Kidney capillary endothelial cell (primary cell): ENCODE measurements around the gene FLOT2.
"Not testable (repeated sequence)": the region's sequence is repeated elsewhere in the genome, so short reads cannot be mapped to it uniquely, and the experiment has no call there.

Source experiments
- DNase-seq: peaks from one replicate; pipeline ENCODE4 v3.0.0-alpha.2; 2018; ENCODE audit warnings: low spot score

FLOT2 gene

GRCh38 chr17:28895794-28896447 lies 1.6 kb downstream of the FLOT2 start:
- DNase-seq = no peak

DNA sequence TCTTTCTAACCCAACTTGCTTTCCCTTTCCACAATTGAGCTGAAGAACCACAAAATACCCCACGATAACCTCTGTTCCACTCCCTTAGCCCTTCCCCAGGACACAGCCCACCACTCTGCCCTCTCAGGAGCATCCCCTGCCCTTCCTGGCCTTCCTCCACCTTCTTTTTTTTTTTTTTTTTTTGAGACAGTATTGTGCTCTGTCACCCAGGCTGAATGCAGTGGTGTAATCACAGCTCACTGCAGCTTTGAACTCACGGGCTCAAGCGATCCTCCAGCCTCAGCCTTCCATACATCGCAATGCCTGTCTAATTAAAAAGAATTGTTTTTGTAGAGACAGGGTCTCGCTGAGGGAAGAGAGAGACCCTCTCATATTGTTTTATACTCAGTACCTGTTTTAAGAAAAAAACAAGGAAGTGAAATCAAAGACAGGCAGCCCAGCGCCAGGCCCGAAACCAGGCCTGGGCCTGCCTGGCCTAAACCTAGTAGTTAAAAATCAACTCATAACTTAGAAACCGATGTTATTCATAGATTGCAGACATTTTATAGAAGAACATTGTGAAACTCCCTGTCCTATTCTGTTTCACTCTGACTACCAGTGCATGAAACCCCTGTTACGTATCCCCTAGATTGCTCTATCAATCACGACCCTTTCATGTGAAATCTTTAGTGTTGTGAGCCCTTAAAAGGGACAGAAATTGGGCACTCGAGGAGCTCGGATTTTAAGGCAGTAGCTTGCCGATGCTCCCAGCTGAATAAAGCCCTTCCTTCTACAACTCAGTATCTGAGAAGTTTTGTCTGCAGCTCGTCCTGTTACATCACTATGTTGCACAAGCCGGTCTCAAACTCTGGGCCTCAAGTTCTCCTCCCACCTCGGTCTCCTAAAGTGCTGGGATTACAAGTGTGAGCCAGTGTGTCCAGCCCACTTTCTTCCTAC lies 4.0 kb downstream of the FLOT2 start:
- not testable (repeated sequence) for DNase-seq

DNA sequence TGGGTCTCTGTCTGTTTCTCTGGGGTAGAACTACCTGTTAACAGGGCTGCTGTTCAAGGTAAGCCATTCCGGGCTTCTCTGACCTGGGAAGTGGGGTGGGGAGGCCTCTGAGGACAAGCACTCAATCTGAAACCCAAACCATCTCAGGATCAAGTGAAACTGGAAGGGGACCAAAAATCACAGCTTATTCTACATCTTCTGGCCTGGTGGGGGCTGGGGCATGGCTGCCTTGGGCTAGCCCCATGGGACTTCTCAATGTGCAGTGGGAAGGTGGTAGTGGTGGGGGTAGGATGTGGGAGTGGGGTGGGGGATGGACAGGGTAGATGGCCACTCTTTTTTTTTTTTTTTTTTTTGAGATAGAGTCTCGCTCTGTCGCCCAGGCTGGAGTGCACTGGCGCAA lies 5.5 kb downstream of the FLOT2 start:
- DNase-seq = no peak

DNA sequence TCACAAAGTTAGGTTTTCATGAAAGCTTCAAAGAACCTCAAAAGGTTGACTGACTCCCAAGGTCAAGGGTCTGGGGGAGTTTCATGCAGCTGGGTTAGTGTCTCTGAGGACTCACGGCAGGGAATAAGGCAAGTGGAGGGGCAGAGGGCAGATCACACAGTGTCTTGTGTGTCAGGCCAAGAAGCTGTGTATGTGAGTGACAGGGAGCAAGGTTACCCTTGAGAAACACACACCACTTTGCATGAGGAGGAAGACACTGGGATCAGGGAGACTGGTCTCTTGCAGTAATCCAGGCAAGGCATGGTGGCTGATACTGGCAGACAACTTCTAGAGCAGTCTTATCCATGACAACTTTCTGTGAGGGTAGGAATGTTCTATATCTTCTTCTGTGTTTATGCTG lies 6.3 kb downstream of the FLOT2 start:
- DNase-seq = no peak

DNA sequence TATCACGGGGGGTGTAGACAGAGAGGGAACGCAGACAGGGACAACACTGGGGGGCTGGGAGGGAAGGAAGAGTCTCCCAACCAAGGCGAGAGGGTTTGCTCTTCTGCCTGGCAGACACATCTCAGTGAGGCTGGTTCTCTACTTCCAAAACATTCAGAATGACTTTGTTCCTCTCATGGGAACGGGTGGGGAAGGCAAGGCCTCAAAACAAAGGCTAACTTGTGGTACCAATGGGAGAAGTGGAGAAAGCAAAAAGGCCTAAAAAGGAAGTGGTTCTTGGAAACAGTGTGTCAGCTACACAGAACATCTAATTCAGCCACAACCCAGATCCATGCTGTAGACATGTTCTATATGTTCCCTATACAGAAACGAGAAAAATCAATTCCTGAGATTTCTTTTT lies 7.5 kb downstream of the FLOT2 start:
- no peak for DNase-seq

GRCh38 chr17:28888832-28889231 lies 8.7 kb downstream of the FLOT2 start:
- DNase-seq = no peak

- DNase-seq = no peak
Measured at GRCh38 chr17:28887871-28888471, 9.6 kb downstream of the FLOT2 start.

DNA sequence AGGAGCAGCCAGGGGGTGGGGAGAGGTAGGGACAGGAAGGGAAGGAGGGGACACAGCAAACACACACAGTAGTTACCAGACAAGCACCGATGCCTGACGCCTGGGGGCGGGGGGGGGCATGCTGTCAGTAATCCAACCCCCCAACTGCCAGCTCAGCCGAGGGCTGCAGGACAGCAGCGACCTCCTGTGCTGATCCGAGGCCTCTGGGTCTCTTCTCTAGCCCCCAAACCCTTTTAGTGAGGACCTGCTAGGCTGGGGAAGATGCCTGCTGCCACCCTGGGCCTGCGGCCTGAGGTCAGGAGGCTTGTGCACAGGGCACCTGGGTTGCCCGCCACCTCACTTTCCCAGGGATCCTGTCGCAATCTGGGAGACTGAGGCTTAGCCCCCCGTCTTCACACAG lies 11.6 kb downstream of the FLOT2 start:
- no peak for DNase-seq

GRCh38 chr17:28885363-28885762 lies 12.2 kb downstream of the FLOT2 start:
- DNase-seq = no peak

DNA sequence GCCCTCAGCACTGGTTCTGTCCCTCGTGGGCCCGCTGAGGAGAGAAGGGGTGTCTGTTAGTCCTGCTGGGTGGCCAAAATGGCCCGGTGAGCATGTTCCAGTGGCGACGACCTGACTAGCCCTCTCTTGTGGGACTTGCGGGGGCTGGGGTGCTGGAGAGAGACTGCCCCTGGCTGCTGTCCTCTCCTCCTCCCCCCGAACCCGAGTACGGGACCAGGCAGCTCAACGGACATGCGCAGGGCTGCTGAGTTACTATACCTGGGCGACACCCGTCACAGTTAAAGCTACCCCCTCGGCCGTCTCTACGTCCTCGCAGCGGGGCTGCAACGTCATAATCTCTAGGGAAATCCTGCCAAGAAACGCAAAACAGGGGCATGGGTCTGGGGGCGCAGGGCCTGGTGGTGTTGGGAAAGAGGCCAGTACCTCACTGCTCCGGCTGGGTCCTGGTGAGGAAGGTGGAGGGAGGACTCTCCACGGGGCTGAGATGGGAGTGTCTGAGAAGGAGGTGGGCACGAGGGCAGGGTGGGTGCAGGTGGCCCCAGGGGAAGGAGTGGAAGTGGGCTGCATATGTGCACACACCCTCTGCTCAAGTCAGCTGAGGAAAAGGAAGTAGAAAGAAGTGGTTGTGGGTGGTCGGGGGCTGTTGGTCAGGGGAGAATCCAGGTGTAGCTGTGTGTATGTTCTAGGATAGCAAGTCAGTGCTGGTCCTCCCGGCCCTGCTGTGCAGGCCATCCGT lies 13.4 kb downstream of the FLOT2 start:
- no peak for DNase-seq

DNA sequence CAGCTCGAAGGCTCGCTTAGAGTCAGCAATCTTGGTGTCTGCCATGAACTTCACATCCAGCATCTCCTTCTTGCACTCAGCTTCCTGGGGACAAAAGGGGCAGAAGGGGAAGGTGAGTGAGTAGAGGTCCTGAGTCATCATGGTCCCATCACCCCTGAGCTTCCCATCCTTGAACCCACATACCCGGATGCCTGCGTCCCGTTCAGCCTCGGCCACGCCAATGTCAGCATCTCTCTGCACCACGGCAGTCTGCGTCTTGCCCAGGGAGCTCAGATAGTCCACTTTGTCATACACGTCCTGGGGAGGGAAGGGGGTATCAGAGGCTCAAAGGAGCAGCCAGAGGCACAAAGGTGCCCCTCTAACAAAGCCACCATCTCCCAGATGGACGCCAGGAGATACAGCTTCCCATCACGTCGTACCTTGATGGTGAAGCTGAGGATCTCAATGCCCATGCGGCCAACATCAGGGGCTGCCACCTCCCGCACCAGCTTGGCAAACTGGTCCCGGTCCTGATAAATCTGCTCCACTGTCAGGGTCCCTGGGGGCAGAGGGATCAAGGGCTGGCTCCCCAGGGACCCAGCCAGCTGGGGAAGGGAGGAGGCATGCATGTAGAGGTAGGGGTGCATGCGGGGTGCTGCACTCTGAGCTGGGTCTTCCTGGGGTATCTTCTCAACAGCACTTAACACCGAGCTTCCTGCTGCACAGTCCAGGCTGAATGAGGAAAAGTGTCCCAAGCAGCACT lies 15.2 kb downstream of the FLOT2 start:
- DNase-seq = no peak

GRCh38 chr17:28881533-28882056 lies 15.9 kb downstream of the FLOT2 start:
- DNase-seq = no peak

- no peak for DNase-seq
Measured at GRCh38 chr17:28880572-28880945, 17.0 kb downstream of the FLOT2 start.

- no peak for DNase-seq
Measured at GRCh38 chr17:28879886-28880571, 17.5 kb downstream of the FLOT2 start.

DNA sequence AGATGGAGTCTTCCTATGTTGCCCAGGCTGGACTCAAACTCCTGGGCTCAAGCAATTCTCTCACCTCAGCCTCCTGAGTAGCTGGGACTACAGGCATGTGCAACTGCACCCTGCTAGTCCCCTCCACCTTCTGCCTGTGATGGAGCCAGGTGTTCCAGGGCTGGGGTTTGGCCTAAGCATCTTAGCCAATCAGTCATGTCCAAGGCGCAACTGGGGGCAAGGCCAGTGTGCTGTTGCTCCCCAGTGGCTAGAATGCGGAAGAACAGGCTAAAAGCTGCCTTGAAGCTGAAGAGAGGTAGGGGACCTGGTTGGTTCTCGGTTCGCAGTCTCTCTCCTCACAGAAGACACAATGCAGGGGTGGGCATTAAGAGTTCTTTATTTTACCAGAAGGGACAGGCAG lies 18.6 kb downstream of the FLOT2 start:
- DNase-seq = no peak

DNA sequence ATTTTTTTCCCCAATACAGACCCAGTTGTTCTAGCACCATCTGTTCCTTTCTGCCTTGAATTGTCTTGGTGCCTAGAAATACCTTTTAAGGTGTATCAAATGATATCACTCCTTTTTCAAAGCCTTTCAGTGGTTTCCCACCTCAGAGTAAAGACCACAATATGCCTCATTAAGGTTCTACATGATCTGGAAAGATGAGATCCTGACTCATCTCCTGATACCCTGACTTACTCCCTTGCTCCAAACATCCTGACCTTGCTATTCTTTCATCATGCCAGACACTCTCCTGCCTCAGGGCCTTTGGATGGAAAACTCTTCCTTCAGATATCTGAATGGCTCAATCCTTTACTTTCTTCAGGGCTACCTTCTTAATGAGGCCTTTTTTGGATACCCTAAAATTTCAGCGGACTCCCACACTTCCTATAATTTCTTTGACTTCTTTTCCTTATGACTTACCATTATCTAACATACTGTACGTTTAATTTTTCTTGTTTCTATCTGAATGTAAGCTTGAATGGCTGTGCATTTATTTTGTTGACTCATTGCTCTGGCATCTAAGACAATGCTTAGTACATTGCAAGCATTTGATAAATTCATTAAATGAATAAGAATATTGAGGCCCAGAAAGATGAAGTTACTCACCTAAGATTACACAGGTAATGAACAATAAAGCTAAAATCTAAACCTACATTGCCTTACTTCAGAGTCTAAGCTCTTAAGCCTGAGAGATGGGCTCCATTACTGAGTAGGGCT lies 19.2 kb downstream of the FLOT2 start:
- DNase-seq = no peak

DNA sequence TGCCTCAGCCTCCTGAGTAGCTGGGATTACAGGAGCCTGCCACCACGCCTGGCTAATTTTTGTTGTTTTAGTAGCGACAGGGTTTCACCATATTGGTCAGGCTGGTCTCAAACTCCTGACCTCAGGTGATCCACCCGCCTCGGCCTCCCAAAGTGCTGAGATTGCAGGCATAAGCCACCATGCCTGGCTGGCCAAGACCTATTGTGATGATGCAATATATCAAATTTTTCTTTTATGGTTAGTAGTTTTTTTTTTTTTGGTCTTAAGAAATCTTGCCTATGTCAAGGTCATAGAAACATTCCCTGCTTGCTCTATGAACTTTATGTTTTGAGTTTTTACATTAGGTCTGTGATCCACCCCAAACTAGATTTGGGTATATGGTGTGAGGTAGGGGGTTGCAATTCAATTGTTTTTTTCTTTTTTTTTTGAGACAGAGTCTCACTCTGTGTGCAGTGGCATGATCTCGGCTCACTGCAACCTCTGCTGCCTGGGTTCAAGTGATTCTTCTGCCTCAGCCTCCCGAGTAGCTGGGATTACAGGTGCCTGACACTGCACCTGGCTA lies 20.3 kb downstream of the FLOT2 start:
- not testable (repeated sequence) for DNase-seq

GRCh38 chr17:28875848-28876550 lies 21.5 kb downstream of the FLOT2 start:
- DNase-seq = no peak

DNA sequence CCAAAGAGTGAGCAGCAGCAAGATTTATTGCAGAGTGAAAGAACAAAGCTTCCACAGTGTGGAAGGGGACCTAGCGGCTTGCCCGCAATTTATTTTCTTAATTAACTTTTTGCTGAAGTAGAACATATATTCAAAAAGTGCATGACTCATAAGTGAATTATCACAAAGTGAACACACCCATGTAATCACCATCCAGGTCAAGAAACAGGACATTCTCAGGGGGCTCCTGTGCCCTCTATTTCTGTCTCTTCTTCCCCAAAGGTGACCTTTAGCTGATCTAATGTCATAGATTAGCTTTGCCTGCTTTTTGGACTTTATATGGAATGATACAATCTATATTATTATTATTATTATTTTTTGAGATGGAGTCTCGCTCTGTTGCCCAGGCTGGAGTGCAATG lies 22.8 kb downstream of the FLOT2 start:
- DNase-seq = no peak
